H1 (cell line): ENCODE data around the gene CD28. TPM values are rescaled to one million over a fixed set of nuclear protein-coding genes. Genes with fewer than 3 reads are reported as not detected.

Experiments
- CTCF ChIA-PET: fragments of 300-600 bp; sonication (Branson Sonifier 250); formaldehyde crosslinking; loops from one replicate; lab custom pipeline; 2021; ENCODE audit not compliant: partially characterized antibody; lab: Charles Lee
- POLR2A ChIA-PET: fragments of 300-600 bp; sonication (Branson Sonifier 250); formaldehyde crosslinking; loops from one replicate; lab custom pipeline; 2021; ENCODE audit warnings: inconsistent platforms; ENCODE audit not compliant: partially characterized antibody; lab: Charles Lee
- DNase-seq, 2 experiments: peaks; one replicate each; pipeline versions ENCODE4 v3.0.0 to v3.0.0-alpha.2; 2010 to 2022; ENCODE audit warnings: low spot score in 2 of 2, low read depth in 1 of 2, mixed read lengths in 1 of 2
- FAIRE-seq: peaks from 2 replicates; lab custom pipeline; 2011; peaks lifted over from hg19 to GRCh38; lab: Jason Lieb, UNC
- H2AFZ ChIP-seq: 2 replicates; pipeline ENCODE4 v1.8.1; 2012; ENCODE audit warnings: low read length, inconsistent platforms
- H2AK5ac ChIP-seq: 2 replicates; pipeline ENCODE4 v1.6.1; 2013; ENCODE audit warnings: low read depth, low read length
- H2BK120ac ChIP-seq: replicated peaks from 2 replicates; pipeline ENCODE3; 2013; ENCODE audit warnings: low read depth, low read length, inconsistent platforms
- H2BK12ac ChIP-seq: 2 replicates; pipeline ENCODE4 v1.6.1; 2013; ENCODE audit warnings: low read depth, low read length
- H2BK15ac ChIP-seq: 2 replicates; pipeline ENCODE4 v1.6.1; 2013; ENCODE audit warnings: low read length
- H2BK20ac ChIP-seq: 2 replicates; pipeline ENCODE4 v1.6.1; 2013; ENCODE audit warnings: low read length
- H2BK5ac ChIP-seq: 2 replicates; pipeline ENCODE4 v1.6.1; 2013; ENCODE audit warnings: low read depth, low read length
- H3K14ac ChIP-seq: 2 replicates; pipeline ENCODE4 v1.6.1; 2013; ENCODE audit warnings: inconsistent platforms; ENCODE audit not compliant: insufficient read length
- H3K18ac ChIP-seq: 2 replicates; pipeline ENCODE4 v1.6.1; 2013; ENCODE audit warnings: low read length; ENCODE audit errors: extremely low read depth
- H3K23ac ChIP-seq: 2 replicates; pipeline ENCODE4 v1.6.1; 2013; ENCODE audit warnings: inconsistent platforms; ENCODE audit not compliant: insufficient read length
- H3K23me2 ChIP-seq: 2 replicates; pipeline ENCODE4 v1.6.1; 2013; ENCODE audit warnings: low read depth, low read length
- H3K27ac ChIP-seq: 2 replicates; pipeline ENCODE4 v1.6.1; 2011; ENCODE audit warnings: low read depth, low read length, inconsistent platforms
- H3K27me3 ChIP-seq, 4 experiments: replicated peaks in 1 of 4; 1 replicate in 1 of 4; 2 replicates in 3 of 4; pipeline versions ENCODE4 v1.6.1 to v1.8.1; 2011 to 2013; ENCODE audit warnings: low read length in 3 of 4, mild to moderate bottlenecking in 3 of 4, inconsistent platforms in 2 of 4, mixed read lengths in 2 of 4, moderate library complexity in 1 of 4; ENCODE audit not compliant: control insufficient read depth in 3 of 4, insufficient read depth in 3 of 4; ENCODE audit errors: extremely low read depth in 1 of 4
- H3K36me3 ChIP-seq, 4 experiments: 2 replicates each; pipeline versions ENCODE4 v1.6.1 to v1.8.1; 2011 to 2013; ENCODE audit warnings: mild to moderate bottlenecking in 4 of 4, low read length in 3 of 4, moderate library complexity in 2 of 4, control low read depth in 1 of 4, inconsistent platforms in 1 of 4; ENCODE audit not compliant: insufficient read depth in 4 of 4, control insufficient read depth in 2 of 4
- H3K4ac ChIP-seq: replicated peaks from 2 replicates; pipeline ENCODE3; 2013; ENCODE audit warnings: low read length, low read depth, mixed read lengths, inconsistent platforms; ENCODE audit not compliant: insufficient read length
- H3K4me1 ChIP-seq, 4 experiments: replicated peaks in 1 of 4; 1 replicate in 1 of 4; 2 replicates in 3 of 4; pipeline versions ENCODE4 v1.6.1 to v1.8.1; 2011 to 2013; ENCODE audit warnings: low read length in 3 of 4, inconsistent platforms in 2 of 4, mixed read lengths in 1 of 4; ENCODE audit not compliant: insufficient read depth in 4 of 4, control insufficient read depth in 3 of 4
- H3K4me2 ChIP-seq, 2 experiments: 2 replicates each; pipeline versions ENCODE4 v1.6.1 to v1.8.1; 2011 to 2013; ENCODE audit warnings: low read depth in 2 of 2, low read length in 2 of 2, control low read depth in 1 of 2, inconsistent platforms in 1 of 2, mild to moderate bottlenecking in 1 of 2; ENCODE audit not compliant: insufficient read depth in 1 of 2
- H3K4me3 ChIP-seq, 4 experiments: fragments of 200-600, 300-600 bp in 1 of 4; sonication (generic), shearing (Covaris generic), sonication (Bioruptor Twin) in 1 of 4; 2 replicates each; pipeline versions ENCODE4 v1.5.1 to v1.8.1; 2011 to 2016; ENCODE audit warnings: low read length in 4 of 4, low read depth in 3 of 4, control low read depth in 2 of 4, inconsistent platforms in 2 of 4, mild to moderate bottlenecking in 2 of 4, mixed read lengths in 1 of 4, moderate library complexity in 1 of 4; ENCODE audit not compliant: insufficient read depth in 2 of 4; ENCODE audit errors: extremely low read depth in 1 of 4
- H3K56ac ChIP-seq: replicated peaks from 2 replicates; pipeline ENCODE3; 2013; ENCODE audit warnings: low read depth, mild to moderate bottlenecking, mixed read lengths, low read length, inconsistent platforms; ENCODE audit not compliant: insufficient read length
- H3K79me1 ChIP-seq: 2 replicates; pipeline ENCODE4 v1.6.1; 2013; ENCODE audit warnings: low read depth, low read length, control low read depth
- H3K79me2 ChIP-seq, 2 experiments: 2 replicates each; pipeline versions ENCODE4 v1.6.1 to v1.8.1; 2012 to 2013; ENCODE audit warnings: low read length in 2 of 2, mild to moderate bottlenecking in 2 of 2, inconsistent platforms in 1 of 2; ENCODE audit not compliant: insufficient read depth in 2 of 2, control insufficient read depth in 1 of 2
- H3K9ac ChIP-seq, 4 experiments: replicated peaks in 1 of 4; 1 replicate in 1 of 4; 2 replicates in 3 of 4; pipeline versions ENCODE4 v1.6.1 to v1.8.1; 2011 to 2013; ENCODE audit warnings: low read depth in 3 of 4, low read length in 3 of 4, control low read depth in 2 of 4, mild to moderate bottlenecking in 2 of 4, moderate library complexity in 2 of 4, inconsistent platforms in 1 of 4; ENCODE audit errors: extremely low read depth in 1 of 4
- H3K9me3 ChIP-seq, 2 experiments: 2 replicates each; pipeline versions ENCODE4 v1.6.1 to v1.8.1; 2012 to 2013; ENCODE audit warnings: mild to moderate bottlenecking in 2 of 2, moderate library complexity in 2 of 2, control low read depth in 1 of 2, inconsistent platforms in 1 of 2, low read depth in 1 of 2, low read length in 1 of 2, mixed read lengths in 1 of 2; ENCODE audit not compliant: insufficient read depth in 2 of 2
- H4K20me1 ChIP-seq, 2 experiments: replicated peaks in 1 of 2; 2 replicates each; pipeline versions ENCODE3 to v1.8.1; 2011 to 2013; ENCODE audit warnings: inconsistent platforms in 2 of 2, low read length in 2 of 2, mild to moderate bottlenecking in 1 of 2; ENCODE audit not compliant: insufficient read depth in 2 of 2, control insufficient read depth in 1 of 2
- H4K5ac ChIP-seq: 2 replicates; pipeline ENCODE4 v1.6.1; 2013; ENCODE audit warnings: low read length, low read depth, mixed read lengths, inconsistent platforms; ENCODE audit not compliant: insufficient read length
- H4K8ac ChIP-seq: 2 replicates; pipeline ENCODE4 v1.8.0; 2013; ENCODE audit warnings: mild to moderate bottlenecking, moderate library complexity, low read length, inconsistent platforms; ENCODE audit not compliant: insufficient read depth; ENCODE audit errors: extremely low read depth
- H4K91ac ChIP-seq: replicated peaks from 2 replicates; pipeline ENCODE3; 2013; ENCODE audit warnings: low read length, mixed read lengths, inconsistent platforms; ENCODE audit not compliant: insufficient read length
- CBX5 ChIP-seq: fragments of 300-800, 300-1000 bp; sonication (generic); IDR thresholded peaks from 2 replicates; pipeline ENCODE4 v1.7.1; 2016; ENCODE audit warnings: antibody characterized with exemption, low read length, low read depth
- EGR1 ChIP-seq: IDR thresholded peaks from 2 replicates; pipeline ENCODE4 v1.6.1; 2011; ENCODE audit warnings: low read depth, low read length, borderline replicate concordance
- FOSL1 ChIP-seq: IDR thresholded peaks from 2 replicates; pipeline ENCODE4 v1.6.1; 2011; ENCODE audit warnings: mild to moderate bottlenecking, low read depth, low read length, moderate library complexity; ENCODE audit not compliant: insufficient read depth
- HDAC2 ChIP-seq, 2 experiments: fragments of 300-600 bp in 1 of 2; sonication (generic) in 1 of 2; IDR thresholded peaks; 2 replicates each; pipeline ENCODE4 v1.6.1; 2011 to 2012; ENCODE audit warnings: low read depth in 2 of 2, low read length in 2 of 2, mild to moderate bottlenecking in 2 of 2, moderate library complexity in 2 of 2, borderline replicate concordance in 1 of 2, inconsistent platforms in 1 of 2
- JUN ChIP-seq: IDR thresholded peaks from 2 replicates; pipeline ENCODE4 v1.6.1; 2011; ENCODE audit warnings: low read depth, mild to moderate bottlenecking, improper control_type of control experiment, low read length
- KDM4A ChIP-seq: IDR thresholded peaks from one replicate; pipeline ENCODE4 v1.7.1; 2012; ENCODE audit warnings: low read depth, mild to moderate bottlenecking, moderate library complexity, low read length, inconsistent platforms; ENCODE audit not compliant: severe bottlenecking
- MAFK ChIP-seq: IDR thresholded peaks from 2 replicates; pipeline ENCODE4 v1.6.1; 2012; ENCODE audit warnings: low read depth, mild to moderate bottlenecking, improper control_type of control experiment, low read length
- NRF1 ChIP-seq: IDR thresholded peaks from 2 replicates; pipeline ENCODE4 v1.6.1; 2011; ENCODE audit warnings: mild to moderate bottlenecking, low read depth, low read length, improper control_type of control experiment
- RBBP5 ChIP-seq: IDR thresholded peaks from 2 replicates; pipeline ENCODE4 v1.7.1; 2012; ENCODE audit warnings: low read depth, mild to moderate bottlenecking, inconsistent platforms, low read length, moderate library complexity, borderline replicate concordance
- RNF2 ChIP-seq: fragments of 200-900, 300-1000 bp; sonication (generic); IDR thresholded peaks from 2 replicates; pipeline ENCODE4 v1.7.1; 2016; ENCODE audit warnings: borderline replicate concordance, low read depth, mild to moderate bottlenecking, antibody characterized with exemption, low read length; ENCODE audit not compliant: poor library complexity, severe bottlenecking; ENCODE audit errors: missing control alignments
- SP4 ChIP-seq: IDR thresholded peaks from 2 replicates; pipeline ENCODE4 v1.6.1; 2012; ENCODE audit warnings: low read length, inconsistent platforms
- TAF7 ChIP-seq: optimal IDR thresholded peaks from 2 replicates; pipeline ENCODE3; 2011; ENCODE audit warnings: low read depth, mild to moderate bottlenecking, inconsistent platforms, low read length, moderate library complexity, borderline replicate concordance
- ZNF274 ChIP-seq: IDR thresholded peaks from 2 replicates; pipeline ENCODE4 v1.7.0; 2012; ENCODE audit warnings: low read length, borderline replicate concordance; ENCODE audit errors: extremely low read depth
- WGBS, 2 experiments: shearing (Covaris generic) in 1 of 2; methylation state at CpG; one replicate each; pipeline versions ENCODE4 v1.1.6 to v1.1.7; 2013 to 2015; ENCODE audit warnings: low lambda C conversion rate in 2 of 2, mixed read lengths in 2 of 2, inconsistent platforms in 1 of 2, low coverage in 1 of 2, missing lambda C conversion rate in 1 of 2; ENCODE audit not compliant: insufficient replicate concordance in 2 of 2, insufficient coverage in 1 of 2, insufficient read length in 1 of 2; ENCODE audit errors: extremely low coverage in 1 of 2, missing lambda C conversion rate in 1 of 2; 5-methylcytosine and 5-hydroxymethylcytosine counted together
- polyA plus RNA-seq, 7 experiments: library from polyadenylated mRNA; depleted of rRNA in 3 of 7; stranded (reverse) in 5 of 7; unstranded in 2 of 7; fragments of >200 nt in 5 of 7; fragments of 200-250 nt in 2 of 7; gene quantifications; 1 replicate in 5 of 7; 2 replicates in 1 of 7; 4 replicates in 1 of 7; pipeline versions ENCODE4 v1.2.1 to v1.2.3, GENCODE V29; 2011 to 2013; ENCODE audit warnings: missing spikeins in 2 of 7, mixed read lengths in 2 of 7
- total RNA-seq: library from RNA; stranded (reverse); fragmentation: NEBNext Ultra II Directional; extraction: Animal tissue kit (Norgen Biotek cat#: 25700); gene quantifications from 2 replicates; pipeline ENCODE4 v1.2.1, GENCODE V29; 2021

CD28 gene
- total and polyA plus RNA-seq, 2 of the 8 experiments (the other 6 are each of a cell fraction or from before 2014, with no cell fraction given) = not detected

DNA sequence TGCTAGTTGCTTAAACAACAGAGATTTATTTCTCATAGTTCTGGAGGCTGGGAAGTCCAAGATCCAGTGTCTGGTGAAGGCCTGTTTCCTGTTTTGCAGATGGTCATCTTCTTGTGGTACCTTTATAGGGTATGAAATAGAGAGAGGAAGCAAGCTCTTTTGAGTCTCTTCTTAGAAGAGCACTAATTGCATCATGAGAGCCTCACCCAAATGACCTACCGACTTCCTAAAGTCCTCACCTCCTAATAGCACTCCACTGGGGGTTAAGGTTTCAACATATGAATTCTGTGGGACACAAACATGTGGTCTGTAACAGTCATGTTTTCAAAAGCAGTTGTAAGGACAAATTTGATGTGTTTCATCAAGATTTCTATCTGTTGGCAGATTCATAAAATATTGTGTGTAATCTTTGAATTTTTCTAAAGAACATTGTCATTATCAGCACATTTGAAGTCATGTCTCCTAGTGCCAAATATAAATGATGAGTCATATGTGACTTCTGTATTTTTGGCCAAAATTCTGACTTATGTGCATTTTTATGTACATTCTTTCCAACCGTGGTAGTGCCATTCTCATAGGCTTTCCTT is 45.3 kb downstream of the CD28 start:
- Histone ChIP-seq H2AFZ (no peak overlapping the region), H3K27ac (no peak overlapping the region), H2BK12ac (no peak overlapping the region), H2AK5ac (no peak overlapping the region), H3K23ac (no peak overlapping the region), H3K4me3 (no peak overlapping the region), H3K79me2 (no peaks in the 10 kb centered on the region), H4K5ac (no peak overlapping the region), H2BK20ac (no peak overlapping the region), H3K4me2 (no peak overlapping the region), H4K91ac (no peak overlapping the region), H3K14ac (no peak overlapping the region), H3K9me3 (0 out of 4 replicates have a peak, but pooled peaks cover 0 to 3% of the 10 kb centered on the region in 2 experiments), H4K20me1 (no peaks in the 10 kb centered on the region), H3K9ac (no peak overlapping the region), H2BK120ac (no peak overlapping the region), H3K4ac (no peak overlapping the region), H3K36me3 (no peaks in the 10 kb centered on the region), H2BK15ac (no peak overlapping the region), H3K23me2 (no peaks in the 10 kb centered on the region), H3K56ac (no peak overlapping the region), H3K79me1 (no peaks in the 10 kb centered on the region), H4K8ac (no peak overlapping the region), H3K18ac (no peak overlapping the region), H2BK5ac (no peak overlapping the region), H3K27me3 (no peaks in the 10 kb centered on the region), H3K4me1 (no peaks in the 10 kb centered on the region)
- CTCF ChIA-PET = interaction anchor here (1.1 to 2.7 kb wide), 3 partner anchors 8 to 64 kb away, joined by 3 to 13 read pairs (median 4); no protein-coding TSS in a partner anchor
- WGBS, 2 experiments = 94% methylated on average over 2 of the region's 2 CpGs; no CpG with 5 or more reads in 1 of the 2 experiments
- DNase-seq = no peak
- POLR2A ChIA-PET = no interaction called here
- no peak for FAIRE-seq
- TF ChIP-seq RBBP5 = no peak
- TF ChIP-seq CBX5 = no peak
- no peak for TF ChIP-seq ZNF274
- no peak for TF ChIP-seq KDM4A
- TF ChIP-seq HDAC2 (IDR thresholded peaks at IDR 0.05; ENCODE audit: borderline replicate concordance in 1 of 2, low read depth in 2 of 2, low read length in 2 of 2) = no peak
- no peak for TF ChIP-seq MAFK
- no peak for TF ChIP-seq RNF2
- TF ChIP-seq JUN = no peak
- no peak for TF ChIP-seq TAF7
- TF ChIP-seq NRF1 = no peak
- no peak for TF ChIP-seq SP4
- TF ChIP-seq FOSL1 = no peak
- no peak for TF ChIP-seq EGR1
